SK-N-SH (cell line): ENCODE data around the gene CCDC191. TPM values are rescaled to one million over a fixed set of nuclear protein-coding genes. Genes with fewer than 3 reads are reported as not detected.

Experiments used
- CTCF ChIA-PET: fragments of 300-600, 350-600 bp; formaldehyde crosslinking; extraction: SDS; loops from one replicate; lab custom pipeline; 2021; lab: Yijun Ruan, JAX
- POLR2A ChIA-PET: fragments of 350-600 bp; sonication (Branson Sonifier 250); formaldehyde crosslinking; extraction: SDS; loops from one replicate; lab custom pipeline; 2020; ENCODE audit warnings: antibody characterized with exemption, inconsistent platforms; lab: Yijun Ruan, JAX
- DNase-seq: peaks from one replicate; pipeline ENCODE4 v3.0.0; 2012
- H2AFZ ChIP-seq: fragments of 200-600 bp; sonication (generic); 2 replicates; pipeline ENCODE4 v1.8.1; 2016; ENCODE audit warnings: antibody characterized with exemption, mild to moderate bottlenecking, low read depth
- H3F3A ChIP-seq: fragments of 200-600 bp; sonication (generic); replicated peaks from 2 replicates; pipeline ENCODE3; 2016; ENCODE audit warnings: antibody characterized with exemption, mild to moderate bottlenecking; ENCODE audit not compliant: insufficient read depth
- H3K27ac ChIP-seq, 2 experiments: fragments of 200-500 bp in 1 of 2; fragments of 200-600 bp in 1 of 2; sonication (Bioruptor generic) in 1 of 2; sonication (generic), shearing (Covaris generic) in 1 of 2; 2 replicates each; pipeline versions ENCODE4 v1.5.1 to v1.6.1; 2014 to 2016; ENCODE audit warnings: low read depth in 2 of 2, inconsistent platforms in 1 of 2, low read length in 1 of 2, mild to moderate bottlenecking in 1 of 2, mixed read lengths in 1 of 2
- H3K27me3 ChIP-seq: fragments of 200-600 bp; sonication (generic), shearing (Covaris generic); 2 replicates; pipeline ENCODE4 v1.6.1; 2016; ENCODE audit warnings: mixed run types; ENCODE audit not compliant: insufficient read depth
- H3K36me3 ChIP-seq, 2 experiments: fragments of 200-500 bp in 1 of 2; fragments of 200-600 bp in 1 of 2; sonication (Bioruptor generic) in 1 of 2; sonication (generic) in 1 of 2; replicated peaks in 1 of 2; 2 replicates each; pipeline versions ENCODE3 to v1.5.1; 2014 to 2016; ENCODE audit warnings: low read length in 1 of 2, mild to moderate bottlenecking in 1 of 2; ENCODE audit not compliant: insufficient read depth in 2 of 2, control insufficient read depth in 1 of 2
- H3K4me1 ChIP-seq, 2 experiments: fragments of 200-500 bp in 1 of 2; fragments of 200-600 bp in 1 of 2; sonication (Bioruptor generic) in 1 of 2; sonication (generic), shearing (Covaris generic) in 1 of 2; 2 replicates each; pipeline versions ENCODE4 v1.5.1 to v1.6.1; 2014 to 2016; ENCODE audit warnings: low read depth in 1 of 2, low read length in 1 of 2, mixed run types in 1 of 2; ENCODE audit not compliant: insufficient read depth in 2 of 2, control insufficient read depth in 1 of 2
- H3K4me2 ChIP-seq: fragments of 200-600 bp; sonication (generic), shearing (Covaris generic); 2 replicates; pipeline ENCODE4 v1.6.1; 2017; ENCODE audit warnings: mixed run types
- H3K4me3 ChIP-seq, 2 experiments: fragments of 200-500 bp in 1 of 2; fragments of 200-600 bp in 1 of 2; sonication (Bioruptor generic) in 1 of 2; sonication (generic), shearing (Covaris generic) in 1 of 2; 2 replicates each; pipeline versions ENCODE4 v1.5.1 to v1.8.1; 2014 to 2016; ENCODE audit warnings: low read depth in 2 of 2, inconsistent platforms in 1 of 2, low read length in 1 of 2, mild to moderate bottlenecking in 1 of 2, mixed read lengths in 1 of 2, moderate library complexity in 1 of 2
- H3K79me2 ChIP-seq: fragments of 200-600 bp; sonication (generic); 2 replicates; pipeline ENCODE4 v1.8.1; 2017; ENCODE audit warnings: mild to moderate bottlenecking; ENCODE audit not compliant: insufficient read depth
- H3K9ac ChIP-seq: fragments of 200-600 bp; sonication (generic); 2 replicates; pipeline ENCODE4 v1.6.1; 2017; ENCODE audit warnings: mixed run types
- H3K9me2 ChIP-seq: fragments of 200-600 bp; sonication (generic); 2 replicates; pipeline ENCODE4 v1.6.1; 2017; ENCODE audit warnings: mixed run types
- H3K9me3 ChIP-seq: fragments of 200-600 bp; sonication (generic); 2 replicates; pipeline ENCODE4 v1.6.1; 2017; ENCODE audit warnings: mixed run types, mild to moderate bottlenecking, moderate library complexity
- H4K20me1 ChIP-seq: fragments of 200-600 bp; sonication (generic); 2 replicates; pipeline ENCODE4 v1.6.1; 2017; ENCODE audit warnings: mild to moderate bottlenecking, mixed run types; ENCODE audit not compliant: insufficient read depth
- CTCF ChIP-seq: fragments of 200-600 bp; sonication (generic); IDR thresholded peaks from 2 replicates; pipeline ENCODE4 v1.6.1; 2017; ENCODE audit warnings: antibody characterized with exemption, mild to moderate bottlenecking, moderate library complexity
- ELF1 ChIP-seq: IDR thresholded peaks from 2 replicates; pipeline ENCODE4 v1.4.0; 2012
- EZH2phosphoT487 ChIP-seq: fragments of 200-600 bp; sonication (generic); IDR thresholded peaks from 2 replicates; pipeline ENCODE4 v1.6.1; 2017; ENCODE audit warnings: low read depth, mixed run types, mild to moderate bottlenecking, antibody characterized with exemption, moderate library complexity, borderline replicate concordance
- GATA2 ChIP-seq: sonication (generic); formaldehyde crosslinking; IDR thresholded peaks from 2 replicates; pipeline ENCODE4 v1.5.0; 2020; ENCODE audit warnings: mild to moderate bottlenecking, missing genetic modification reagents
- JUND ChIP-seq: IDR thresholded peaks from 2 replicates; pipeline ENCODE4 v1.4.0; 2012
- NFIC ChIP-seq: IDR thresholded peaks from 2 replicates; pipeline ENCODE4 v1.4.0; 2012; ENCODE audit warnings: borderline replicate concordance
- POLR2AphosphoS5 ChIP-seq: IDR thresholded peaks from 2 replicates; pipeline ENCODE4 v1.6.1; 2012; ENCODE audit warnings: low read depth, low read length
- RAD21 ChIP-seq: IDR thresholded peaks from 2 replicates; pipeline ENCODE4 v1.6.1; 2012; ENCODE audit warnings: mild to moderate bottlenecking, low read length
- RFX5 ChIP-seq: IDR thresholded peaks from 2 replicates; pipeline ENCODE4 v1.6.1; 2012; ENCODE audit warnings: mild to moderate bottlenecking, improper control_type of control experiment, low read length
- RXRA ChIP-seq: IDR thresholded peaks from 2 replicates; pipeline ENCODE4 v1.4.0; 2012; ENCODE audit warnings: low read depth, mild to moderate bottlenecking, borderline replicate concordance
- SMC3 ChIP-seq: IDR thresholded peaks from 2 replicates; pipeline ENCODE4 v1.6.1; 2012; ENCODE audit warnings: low read depth, low read length, improper control_type of control experiment
- TCF12 ChIP-seq: IDR thresholded peaks from 2 replicates; pipeline ENCODE4 v1.4.0; 2012
- USF2 ChIP-seq: fragments of 150-350 bp; IDR thresholded peaks from 2 replicates; pipeline ENCODE4 v1.6.1; 2017; ENCODE audit warnings: antibody characterized with exemption, low read length, low read depth, borderline replicate concordance
- ZBTB33 ChIP-seq: IDR thresholded peaks from 2 replicates; pipeline ENCODE4 v1.4.0; 2012; ENCODE audit warnings: low read depth, borderline replicate concordance
- WGBS: methylation state at CpG from one replicate; pipeline ENCODE4 v1.1.6; 2017; ENCODE audit warnings: low lambda C conversion rate; 5-methylcytosine and 5-hydroxymethylcytosine counted together
- polyA plus RNA-seq, 3 experiments: library from polyadenylated mRNA; depleted of rRNA; stranded (reverse); fragments of >200 nt; gene quantifications; 2 replicates each; pipeline ENCODE4 v1.2.3, GENCODE V29; 2012
- TF ChIP-seq, protein P1 (sequence below): IDR thresholded peaks from 2 replicates; pipeline ENCODE4; 2012

Gene CCDC191
- polyA plus RNA-seq, 1 of the 3 experiments (the other 2 are of a cell fraction): 3.1 TPM

DNA sequence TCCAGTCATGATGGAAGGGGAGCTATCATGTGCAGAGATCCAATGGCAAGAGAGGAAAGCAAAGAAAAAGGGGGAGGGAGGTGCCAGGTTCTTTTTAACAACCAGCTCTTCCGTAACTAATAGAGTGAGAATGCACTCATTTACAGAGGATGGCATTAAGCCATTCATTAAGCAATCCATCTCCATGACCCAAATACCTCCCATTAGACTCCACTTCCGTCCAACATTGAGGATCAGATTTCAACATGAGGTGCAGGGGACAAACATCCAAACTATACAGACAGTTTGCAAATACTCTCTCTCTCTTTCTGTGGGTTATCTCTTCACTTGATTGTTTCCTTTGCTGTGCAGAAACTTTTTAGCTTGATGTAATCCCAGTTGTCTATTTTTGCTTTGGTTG is 87.3 kb downstream of the CCDC191 start:
- Histone ChIP-seq H3K9ac (no peak overlapping the region), H3F3A (no peaks in the 10 kb centered on the region), H3K9me2 (no peaks in the 10 kb centered on the region), H3K4me2 (no peak overlapping the region), H3K79me2 (no peaks in the 10 kb centered on the region), H3K27me3 (no peaks in the 10 kb centered on the region), H3K36me3 (peaks cover 9% of the 10 kb centered on the region in 2 experiments), H3K9me3 (peaks cover 6% of the 10 kb centered on the region; the same call in 1 of the 2 replicates), H2AFZ (no peak overlapping the region), H3K27ac (no peak overlapping the region), H3K4me1 (no peaks in the 10 kb centered on the region), H4K20me1 (no peaks in the 10 kb centered on the region), H3K4me3 (no peak overlapping the region)
- DNase-seq: no peak
- ChIA-PET POLR2A (no interaction called here), CTCF (no interaction called here)
- 79% methylated on average over 2 of the region's 2 CpGs for WGBS
- no peak for TF ChIP-seq RAD21
- TF ChIP-seq, all 33 proteins: peak for 0

DNA sequence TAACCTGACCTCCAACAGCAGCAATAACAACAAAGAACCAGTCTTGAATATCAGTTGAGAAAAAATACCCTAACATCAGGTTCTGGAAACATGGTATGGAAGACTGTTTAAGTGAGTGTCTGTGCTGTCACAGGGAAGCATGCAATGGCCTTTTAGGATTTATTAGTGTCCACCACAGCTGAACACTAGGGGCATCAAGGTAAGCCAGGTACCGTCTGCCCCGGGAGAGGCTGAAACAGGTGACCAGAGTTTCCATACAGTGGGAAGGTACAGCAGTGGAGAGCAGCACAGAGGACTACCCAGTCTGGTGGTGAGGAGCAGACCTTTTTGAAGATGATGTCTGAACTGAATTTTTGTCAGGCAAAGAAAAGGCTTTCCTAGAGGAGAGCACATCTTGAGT is 90.2 kb downstream of the CCDC191 start:
- no peaks in the 10 kb centered on the region for H3K9me2 ChIP-seq
- H3K27me3 ChIP-seq: no peaks in the 10 kb centered on the region
- no peaks in the 10 kb centered on the region for H3K79me2 ChIP-seq
- DNase-seq: no peak
- WGBS: 67% methylated on average over 2 of the region's 2 CpGs
- no peaks in the 10 kb centered on the region for H3K4me1 ChIP-seq
- TF ChIP-seq TCF12 (no peak), CTCF (no peak)
- ChIA-PET POLR2A (no interaction called here), CTCF (no interaction called here)
- no peaks in the 10 kb centered on the region for H4K20me1 ChIP-seq
- no peak overlapping the region for H3K9ac ChIP-seq
- H3K9me3 ChIP-seq: no peaks in the 10 kb centered on the region
- peaks cover 14 to 16% of the 10 kb centered on the region in 2 experiments for H3K36me3 ChIP-seq
- H3F3A ChIP-seq: no peaks in the 10 kb centered on the region
- no peak overlapping the region for H3K4me3 ChIP-seq
- H2AFZ ChIP-seq: no peak overlapping the region
- no peak overlapping the region for H3K4me2 ChIP-seq
- H3K27ac ChIP-seq: no peak overlapping the region

DNA sequence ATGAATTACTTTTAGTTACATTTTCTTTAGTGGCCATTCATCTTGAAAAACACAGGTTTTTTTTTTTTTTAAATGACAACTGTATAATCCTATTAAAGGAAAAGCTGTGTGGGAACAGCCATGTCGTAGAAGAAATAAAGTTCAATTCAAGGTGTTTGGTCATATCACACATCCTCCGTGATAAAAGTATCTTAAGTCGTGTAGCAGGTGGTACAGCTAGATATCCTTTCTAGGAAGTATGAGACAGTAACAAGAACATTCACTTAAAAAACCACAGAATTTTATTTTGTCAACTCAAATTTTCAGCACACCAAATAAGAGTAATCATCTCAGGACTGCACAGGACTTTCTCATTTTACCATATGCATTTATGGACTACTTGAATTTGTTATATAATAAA is 92.4 kb downstream of the CCDC191 start:
- 87% methylated on average over 3 of the region's 3 CpGs for WGBS
- POLR2A ChIA-PET: no interaction called here
- TF ChIP-seq USF2: no peak
- no peak for TF ChIP-seq RAD21
- no peak for TF ChIP-seq SMC3
- TF ChIP-seq JUND: no peak
- TF ChIP-seq RXRA: no peak
- TF ChIP-seq EZH2phosphoT487: no peak
- no peak for TF ChIP-seq POLR2AphosphoS5
- TF ChIP-seq ZBTB33: no peak
- TF ChIP-seq ELF1: no peak
- TF ChIP-seq NFIC: no peak
- TF ChIP-seq RFX5: no peak
- TF ChIP-seq CTCF: no peak
- TF ChIP-seq, protein P1, sequence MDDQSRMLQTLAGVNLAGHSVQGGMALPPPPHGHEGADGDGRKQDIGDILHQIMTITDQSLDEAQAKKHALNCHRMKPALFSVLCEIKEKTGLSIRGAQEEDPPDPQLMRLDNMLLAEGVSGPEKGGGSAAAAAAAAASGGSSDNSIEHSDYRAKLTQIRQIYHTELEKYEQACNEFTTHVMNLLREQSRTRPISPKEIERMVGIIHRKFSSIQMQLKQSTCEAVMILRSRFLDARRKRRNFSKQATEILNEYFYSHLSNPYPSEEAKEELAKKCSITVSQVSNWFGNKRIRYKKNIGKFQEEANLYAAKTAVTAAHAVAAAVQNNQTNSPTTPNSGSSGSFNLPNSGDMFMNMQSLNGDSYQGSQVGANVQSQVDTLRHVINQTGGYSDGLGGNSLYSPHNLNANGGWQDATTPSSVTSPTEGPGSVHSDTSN: no peak
- TF ChIP-seq GATA2 (CRISPR knock-in tag): no peak

More for the DNA sequence above, 92.4 kb downstream of the CCDC191 start:
- no peak overlapping the region for H2AFZ ChIP-seq
- H3K4me1 ChIP-seq: no peaks in the 10 kb centered on the region
- H3K9me3 ChIP-seq: no peaks in the 10 kb centered on the region
- no peak overlapping the region for H3K27ac ChIP-seq
- no peaks in the 10 kb centered on the region for H4K20me1 ChIP-seq
- H3K36me3 ChIP-seq: peaks cover 19 to 27% of the 10 kb centered on the region in 2 experiments
- no peak overlapping the region for H3K4me3 ChIP-seq
- no peaks in the 10 kb centered on the region for H3K27me3 ChIP-seq
- no peak overlapping the region for H3K9ac ChIP-seq
- DNase-seq: no peak
- no peaks in the 10 kb centered on the region for H3K9me2 ChIP-seq
- H3K79me2 ChIP-seq: no peaks in the 10 kb centered on the region
- H3K4me2 ChIP-seq: no peak overlapping the region
- CTCF ChIA-PET: interaction anchor here (1.0 kb wide), 1 partner anchor 119 kb away, joined by 3 read pairs; no protein-coding TSS in a partner anchor
- no peaks in the 10 kb centered on the region for H3F3A ChIP-seq
